NAMALWA (cell line): Measurements from ENCODE around the gene GTPBP6.
"Not testable (repeated sequence)": the region's sequence is repeated elsewhere in the genome, so short reads cannot be mapped to it uniquely, and the experiment has no call there.

Experiments used
- DNase-seq: peaks from one replicate; pipeline ENCODE4 v3.0.0-alpha.2; 2015; ENCODE audit warnings: low spot score

Gene GTPBP6

GRCh38 chrX:334971-335757 lies 16.6 kb upstream of the GTPBP6 start:
- DNase-seq = no peak

GRCh38 chrX:334331-334891 lies 15.8 kb upstream of the GTPBP6 start:
- no peak for DNase-seq

GRCh38 chrX:333611-334311 lies 15.2 kb upstream of the GTPBP6 start:
- no peak for DNase-seq

GRCh38 chrX:332916-333610 lies 14.5 kb upstream of the GTPBP6 start:
- no peak for DNase-seq

- DNase-seq = no peak
These were observed 13.9 kb upstream of the GTPBP6 start for GRCh38 chrX:332496-332860.

- no peak for DNase-seq
These were observed 13.4 kb upstream of the GTPBP6 start for GRCh38 chrX:331825-332495.

GRCh38 chrX:331151-331824 lies 12.7 kb upstream of the GTPBP6 start:
- DNase-seq = no peak

GRCh38 chrX:330726-331150 lies 12.1 kb upstream of the GTPBP6 start:
- no peak for DNase-seq

- not testable (repeated sequence) for DNase-seq
These were observed 11.6 kb upstream of the GTPBP6 start for GRCh38 chrX:330141-330725.

GRCh38 chrX:329291-329910 lies 10.8 kb upstream of the GTPBP6 start:
- no peak for DNase-seq

- no peak for DNase-seq
These were observed 9.1 kb upstream of the GTPBP6 start for GRCh38 chrX:327660-328126.

GRCh38 chrX:324664-325063 lies 6.1 kb upstream of the GTPBP6 start:
- not testable (repeated sequence) for DNase-seq

- DNase-seq = peak; percentile 61
These were observed 5.4 kb upstream of the GTPBP6 start for GRCh38 chrX:323721-324628.

- DNase-seq = no peak
These were observed 1.7 kb upstream of the GTPBP6 start for GRCh38 chrX:320126-320783.

- DNase-seq = no peak
These were observed 1.1 kb upstream of the GTPBP6 start for GRCh38 chrX:319579-320125.

- DNase-seq = peak; percentile 97
These were observed 393 bp downstream of the GTPBP6 start for GRCh38 chrX:318068-318738.

- no peak for DNase-seq
These were observed 1.1 kb downstream of the GTPBP6 start for GRCh38 chrX:317424-318067.
